Mesendoderm (in vitro differentiated cells): ENCODE results near the gene KXD1.
"Not testable (repeated sequence)": the region's sequence is repeated elsewhere in the genome, so short reads cannot be mapped to it uniquely, and the experiment has no call there.

Source experiments
- DNase-seq: peaks from one replicate; pipeline ENCODE4 v3.0.0; 2013
- H2AK5ac ChIP-seq: 2 replicates; pipeline ENCODE4 v1.6.1; 2013; ENCODE audit warnings: low read length, inconsistent platforms
- H2BK120ac ChIP-seq: 2 replicates; pipeline ENCODE4 v1.6.1; 2013; ENCODE audit warnings: low read depth, mild to moderate bottlenecking, low read length, moderate library complexity, mixed read lengths
- H2BK15ac ChIP-seq: replicated peaks from 2 replicates; pipeline ENCODE4 v1.6.1; 2013; ENCODE audit warnings: low read depth, mild to moderate bottlenecking, moderate library complexity
- H2BK5ac ChIP-seq: 2 replicates; pipeline ENCODE4 v1.6.1; 2013; ENCODE audit warnings: low read length, inconsistent platforms
- H3K18ac ChIP-seq: 2 replicates; pipeline ENCODE4 v1.6.1; 2013; ENCODE audit warnings: mild to moderate bottlenecking, low read length, mixed read lengths
- H3K23ac ChIP-seq: one replicate; pipeline ENCODE4 v1.6.1; 2013; ENCODE audit warnings: low read length
- H3K27ac ChIP-seq: 2 replicates; pipeline ENCODE4 v1.5.1; 2013; ENCODE audit warnings: low read depth, mild to moderate bottlenecking, inconsistent platforms, low read length, moderate library complexity
- H3K27me3 ChIP-seq: 2 replicates; pipeline ENCODE4 v1.6.1; 2013; ENCODE audit warnings: low read length, control low read depth, mild to moderate bottlenecking, inconsistent platforms; ENCODE audit not compliant: insufficient read depth, poor library complexity
- H3K36me3 ChIP-seq: 2 replicates; pipeline ENCODE4 v1.6.1; 2013; ENCODE audit warnings: low read length, inconsistent platforms; ENCODE audit not compliant: control insufficient read depth, insufficient read depth
- H3K4ac ChIP-seq: one replicate; pipeline ENCODE4 v1.6.1; 2013; ENCODE audit warnings: low read depth, mild to moderate bottlenecking, low read length, moderate library complexity
- H3K4me1 ChIP-seq: 2 replicates; pipeline ENCODE4 v1.6.1; 2013; ENCODE audit warnings: low read depth, low read length, inconsistent platforms; ENCODE audit not compliant: control insufficient read depth
- H3K4me2 ChIP-seq: 2 replicates; pipeline ENCODE4 v1.6.1; 2013; ENCODE audit warnings: low read length
- H3K4me3 ChIP-seq: 2 replicates; pipeline ENCODE4 v1.5.1; 2013; ENCODE audit warnings: mild to moderate bottlenecking, low read length
- H3K56ac ChIP-seq: one replicate; pipeline ENCODE4 v1.6.1; 2013; ENCODE audit warnings: low read length
- H3K79me1 ChIP-seq: 2 replicates; pipeline ENCODE4 v1.6.1; 2013; ENCODE audit warnings: low read length, inconsistent platforms
- H3K79me2 ChIP-seq: 2 replicates; pipeline ENCODE4 v1.6.1; 2013; ENCODE audit warnings: mild to moderate bottlenecking, low read length; ENCODE audit not compliant: control insufficient read depth, insufficient read depth
- H3K9ac ChIP-seq: 2 replicates; pipeline ENCODE4 v1.6.1; 2013; ENCODE audit warnings: low read length, inconsistent platforms
- H4K5ac ChIP-seq: one replicate; pipeline ENCODE4 v1.6.1; 2013; ENCODE audit warnings: low read length
- H4K8ac ChIP-seq: one replicate; pipeline ENCODE4 v1.6.1; 2013; ENCODE audit warnings: low read depth, mild to moderate bottlenecking, control low read depth, low read length, moderate library complexity
- WGBS: extraction: QIAGEN DNeasy Blood & Tissue Kit; methylation state at CpG from one replicate; pipeline ENCODE4 v1.1.7; 2013; ENCODE audit warnings: low lambda C conversion rate, missing lambda C conversion rate; ENCODE audit not compliant: insufficient coverage; ENCODE audit errors: extremely low coverage; 5-methylcytosine and 5-hydroxymethylcytosine counted together

KXD1 gene

DNA sequence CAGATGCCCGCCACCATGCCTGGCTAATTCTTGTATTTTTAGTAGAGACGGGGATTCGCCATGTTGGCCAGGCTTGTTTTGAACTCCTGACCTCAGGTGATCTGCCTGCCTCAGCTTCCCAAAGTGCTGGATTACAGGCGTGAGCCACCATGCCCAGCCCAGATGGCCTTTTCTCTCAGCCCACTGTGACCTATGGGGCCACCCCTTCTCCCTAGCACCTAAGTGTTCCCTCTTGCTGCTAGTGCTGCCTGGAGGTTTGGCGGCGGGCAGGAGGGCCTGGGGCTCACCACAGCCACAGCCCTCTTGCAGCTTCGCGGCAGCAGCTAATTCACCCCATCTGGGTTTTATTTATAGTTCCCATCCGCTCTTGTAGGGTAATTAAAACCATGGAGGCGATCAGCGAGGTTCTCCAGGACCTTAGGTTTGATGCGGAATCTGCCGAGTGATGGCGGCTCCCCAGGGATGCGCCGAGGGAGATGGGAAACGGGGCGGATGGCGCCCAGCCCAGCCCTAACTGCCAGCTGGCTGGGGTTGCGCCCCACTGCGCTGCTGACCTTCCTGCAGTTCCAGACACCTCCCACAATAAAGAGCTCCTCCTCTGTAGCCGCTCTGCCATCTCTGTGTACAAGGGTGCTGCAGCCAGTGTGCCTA lies 34.2 kb downstream of the KXD1 start:
- Histone ChIP-seq H2BK120ac (no peak overlapping the region), H2BK15ac (no peak overlapping the region), H3K56ac (no peak overlapping the region), H3K23ac (no peak overlapping the region), H3K79me2 (no peaks in the 10 kb centered on the region), H3K27me3 (no peaks in the 10 kb centered on the region), H2BK5ac (no peak overlapping the region), H4K5ac (no peak overlapping the region), H2AK5ac (no peak overlapping the region), H3K27ac (no peak overlapping the region), H3K4me2 (no peak overlapping the region), H3K36me3 (peaks cover 3% of the 10 kb centered on the region), H3K4ac (no peak overlapping the region), H4K8ac (no peak overlapping the region), H3K4me1 (peaks cover 14% of the 10 kb centered on the region), H3K4me3 (no peak overlapping the region), H3K18ac (no peak overlapping the region), H3K79me1 (peaks cover 2% of the 10 kb centered on the region), H3K9ac (no peak overlapping the region)
- DNase-seq: no peak
- no CpG with 5 or more reads among the region's 22 CpGs for WGBS

GRCh38 chr19:18592732-18593131 lies 35.1 kb downstream of the KXD1 start:
- not testable (repeated sequence) for DNase-seq, H2BK5ac ChIP-seq

GRCh38 chr19:18593367-18594095 lies 35.9 kb downstream of the KXD1 start:
- peak; percentile 81 for DNase-seq
- H3K36me3 ChIP-seq: peaks cover 3% of the 10 kb centered on the region
- no peak overlapping the region for H3K4ac ChIP-seq
- H3K79me2 ChIP-seq: no peaks in the 10 kb centered on the region
- no peak overlapping the region for H3K4me3 ChIP-seq
- no peak overlapping the region for H2BK15ac ChIP-seq
- peak overlapping the region; percentile 97 for H3K56ac ChIP-seq
- peak overlapping the region; percentile 89 for H3K9ac ChIP-seq
- no peak overlapping the region for H4K8ac ChIP-seq
- no peak overlapping the region for H4K5ac ChIP-seq
- H2BK5ac ChIP-seq: peak overlapping the region; percentile 40
- no peaks in the 10 kb centered on the region for H3K27me3 ChIP-seq
- no peak overlapping the region for H3K23ac ChIP-seq
- H2AK5ac ChIP-seq: peak overlapping the region; percentile 85
- H3K79me1 ChIP-seq: peaks cover 2% of the 10 kb centered on the region
- H3K18ac ChIP-seq: peak overlapping the region; percentile 83
- no CpG with 5 or more reads among the region's 25 CpGs for WGBS
- H3K4me1 ChIP-seq: peaks cover 16% of the 10 kb centered on the region
- peak overlapping the region; percentile 74 for H3K4me2 ChIP-seq
- H2BK120ac ChIP-seq: no peak overlapping the region
- peak overlapping the region; percentile 55 for H3K27ac ChIP-seq

More at GRCh38 chr19:18592732-18593131, 35.1 kb downstream of the KXD1 start:
- H3K36me3 ChIP-seq, H3K79me2 ChIP-seq, H3K18ac ChIP-seq, H4K8ac ChIP-seq, H3K4ac ChIP-seq, H2BK15ac ChIP-seq, H3K4me2 ChIP-seq, H3K27ac ChIP-seq, H3K4me3 ChIP-seq, H3K23ac ChIP-seq, H3K27me3 ChIP-seq, H4K5ac ChIP-seq, H2AK5ac ChIP-seq, H3K79me1 ChIP-seq, H2BK120ac ChIP-seq, H3K56ac ChIP-seq: not testable (repeated sequence)
- no CpG with 5 or more reads among the region's 5 CpGs for WGBS
- Histone ChIP-seq H3K4me1 (peaks cover 16% of the 10 kb centered on the region), H3K9ac (peak overlapping the region; percentile 64)

DNA sequence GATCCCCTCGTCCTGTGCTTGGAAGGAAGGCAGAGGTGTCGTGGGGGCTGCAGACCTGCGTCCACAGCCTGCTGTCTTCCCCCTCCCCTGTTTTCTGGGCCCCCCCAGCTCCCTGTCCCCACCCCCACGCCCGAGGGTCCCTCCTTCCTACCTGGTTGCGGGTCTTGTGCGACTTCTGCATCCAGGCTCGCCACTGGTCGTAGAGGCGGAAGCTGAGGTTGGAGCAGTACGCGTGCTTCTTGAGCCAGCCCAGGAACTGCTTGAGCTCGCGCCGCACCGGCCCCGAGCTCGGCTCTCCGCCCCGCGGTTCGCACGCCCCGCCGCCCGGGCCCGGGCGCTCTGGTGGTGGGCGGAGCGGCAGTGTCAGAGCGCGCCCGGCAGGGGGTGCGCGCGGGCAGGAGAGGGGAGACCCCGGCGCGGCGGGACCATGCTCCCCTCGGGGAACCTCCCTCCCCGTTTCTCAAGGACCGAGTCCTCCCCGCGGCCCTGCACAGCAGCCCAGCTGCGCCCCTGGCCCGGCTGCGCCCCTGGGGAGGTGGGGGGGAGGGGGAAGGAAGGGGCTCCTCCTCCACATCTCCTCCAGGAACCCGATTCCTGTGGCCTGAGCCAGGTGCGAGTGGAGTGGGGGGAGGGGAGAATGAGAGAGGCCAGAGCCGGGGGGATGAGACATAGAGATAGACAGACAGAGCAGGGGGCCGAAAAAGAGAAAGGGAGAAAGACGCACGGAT lies 36.6 kb downstream of the KXD1 start:
- H3K79me1 ChIP-seq: peaks cover 2% of the 10 kb centered on the region
- H3K9ac ChIP-seq: peak overlapping the region; percentile 89
- no CpG with 5 or more reads among the region's 54 CpGs for WGBS
- H2BK120ac ChIP-seq: no peak overlapping the region
- H4K8ac ChIP-seq: no peak overlapping the region
- H3K79me2 ChIP-seq: no peaks in the 10 kb centered on the region
- peak overlapping the region; percentile 55 for H3K27ac ChIP-seq
- H2AK5ac ChIP-seq: peak overlapping the region; percentile 88
- peak overlapping the region; percentile 54 for H3K4me3 ChIP-seq
- no peak overlapping the region for H4K5ac ChIP-seq
- H3K4me2 ChIP-seq: peak overlapping the region; percentile 74
- DNase-seq: peak; percentile 87
- H3K36me3 ChIP-seq: peaks cover 3% of the 10 kb centered on the region
- peak overlapping the region; percentile 25 for H3K4ac ChIP-seq
- H3K56ac ChIP-seq: peak overlapping the region; percentile 97
- no peak overlapping the region for H2BK5ac ChIP-seq
- H2BK15ac ChIP-seq: no peak overlapping the region
- H3K27me3 ChIP-seq: no peaks in the 10 kb centered on the region
- peaks cover 16% of the 10 kb centered on the region for H3K4me1 ChIP-seq
- no peak overlapping the region for H3K23ac ChIP-seq
- peak overlapping the region; percentile 83 for H3K18ac ChIP-seq

GRCh38 chr19:18594824-18595373 lies 37.2 kb downstream of the KXD1 start:
- H3K4me2 ChIP-seq: peak overlapping the region; percentile 49
- H2BK120ac ChIP-seq: no peak overlapping the region
- H3K4ac ChIP-seq: peak overlapping the region; percentile 25
- peak overlapping the region; percentile 62 for H3K18ac ChIP-seq
- H3K79me1 ChIP-seq: peaks cover 2% of the 10 kb centered on the region
- whole genome bisulfite sequencing: no CpG with 5 or more reads among the region's 26 CpGs
- peak overlapping the region; percentile 89 for H3K9ac ChIP-seq
- H2BK5ac ChIP-seq: no peak overlapping the region
- H3K27ac ChIP-seq: peak overlapping the region; percentile 55
- H3K56ac ChIP-seq: peak overlapping the region; percentile 86
- no peak overlapping the region for H4K8ac ChIP-seq
- H2AK5ac ChIP-seq: peak overlapping the region; percentile 88
- no peak overlapping the region for H3K23ac ChIP-seq
- no peak overlapping the region for H2BK15ac ChIP-seq
- H3K79me2 ChIP-seq: no peaks in the 10 kb centered on the region
- peaks cover 3% of the 10 kb centered on the region for H3K36me3 ChIP-seq
- H4K5ac ChIP-seq: no peak overlapping the region
- peaks cover 16% of the 10 kb centered on the region for H3K4me1 ChIP-seq
- H3K4me3 ChIP-seq: no peak overlapping the region
- DNase-seq: no peak
- no peaks in the 10 kb centered on the region for H3K27me3 ChIP-seq
